WI38 (cell line): Measurements from ENCODE around the gene CACNA2D2.

Experiments
- H3K4me3 ChIP-seq: 2 replicates; pipeline ENCODE4 v1.5.1; 2011; ENCODE audit warnings: low read depth, mild to moderate bottlenecking, control low read depth, low read length
- CTCF ChIP-seq: IDR thresholded peaks from 2 replicates; pipeline ENCODE4 v1.5.1; 2012; ENCODE audit warnings: low read depth, mild to moderate bottlenecking, control low read depth, low read length

CACNA2D2 gene

DNA sequence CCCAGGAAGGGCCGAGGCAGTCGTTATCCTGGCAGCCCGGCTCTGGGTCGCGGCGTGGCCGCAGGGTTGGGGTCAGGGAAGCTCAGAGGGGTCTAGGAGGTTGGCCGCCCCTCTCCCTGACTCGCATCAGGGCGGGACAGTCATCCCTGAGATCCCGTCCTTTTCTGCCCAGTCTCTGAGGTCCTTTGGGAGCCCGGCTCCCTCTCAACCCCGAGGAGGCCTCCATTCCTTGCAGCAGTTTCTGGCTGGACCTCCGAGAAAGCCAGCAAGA is 181.4 kb downstream of the CACNA2D2 start:
- peak overlapping the region; percentile 73 for H3K4me3 ChIP-seq
- no peak for TF ChIP-seq CTCF

- peak overlapping the region; percentile 73 for H3K4me3 ChIP-seq
- TF ChIP-seq CTCF: peak; percentile 44
These were observed 181.9 kb downstream of the CACNA2D2 start for GRCh38 chr3:50321336-50322114.

DNA sequence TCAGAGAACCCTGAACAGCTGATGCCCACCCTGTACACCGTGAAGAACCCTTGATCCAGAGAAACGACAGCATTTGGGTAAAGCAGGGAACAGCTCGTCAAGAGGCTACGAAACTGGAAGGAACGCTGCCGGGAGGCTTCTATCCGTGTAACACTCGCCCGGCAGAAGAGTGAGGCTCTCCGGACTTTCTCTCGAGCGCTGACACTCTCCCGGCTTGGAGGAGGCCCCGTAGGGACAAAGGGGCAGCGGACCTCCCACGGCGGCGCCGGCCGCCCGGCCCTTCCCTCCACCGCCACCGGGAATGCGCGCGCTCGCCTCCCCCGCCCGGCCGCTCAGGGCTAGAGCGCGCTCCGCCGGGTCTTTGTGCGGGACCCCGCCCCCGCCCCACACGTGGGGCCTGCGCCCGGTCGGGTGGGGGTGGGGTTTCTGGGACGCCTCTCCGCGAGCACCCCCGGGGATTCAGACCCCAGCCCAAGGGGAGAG is 182.5 kb downstream of the CACNA2D2 start:
- no peak for TF ChIP-seq CTCF
- peak overlapping the region; percentile 73 for H3K4me3 ChIP-seq

DNA sequence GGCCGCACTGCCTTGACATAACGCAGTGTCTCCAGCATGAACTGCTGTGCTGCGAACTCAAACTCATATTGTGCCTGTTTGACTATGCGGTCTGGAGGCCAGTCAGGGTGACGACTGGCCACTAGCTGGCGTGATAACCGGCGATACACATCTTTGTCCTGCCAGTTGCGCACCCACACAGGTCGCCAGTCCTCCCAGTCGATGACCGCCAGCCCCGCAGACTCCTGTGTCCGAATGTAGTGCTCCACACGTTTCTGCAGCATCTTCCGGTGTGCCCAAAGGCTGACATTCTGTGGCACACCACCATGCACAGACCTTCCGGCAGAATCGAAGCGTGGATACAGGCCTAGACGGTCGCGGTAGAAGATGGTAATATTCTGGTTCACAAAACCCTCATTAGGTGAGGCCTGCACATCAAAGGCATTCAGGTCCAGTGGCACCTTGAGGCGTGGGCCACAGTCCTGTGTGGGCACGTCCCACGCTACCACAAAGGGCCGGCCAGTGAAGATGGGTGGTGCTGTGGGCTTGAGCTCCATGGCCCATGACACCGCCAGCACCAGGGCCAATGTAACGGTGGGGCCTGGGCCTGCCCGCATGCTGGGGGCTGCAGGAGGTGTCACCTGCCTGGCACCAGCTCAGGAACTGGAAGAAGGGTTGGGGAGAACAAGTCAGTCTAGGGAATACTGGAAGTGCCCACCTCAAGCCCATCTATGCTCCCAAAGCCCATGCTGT is 183.4 kb downstream of the CACNA2D2 start:
- H3K4me3 ChIP-seq: peak overlapping the region; percentile 73
- TF ChIP-seq CTCF: no peak

DNA sequence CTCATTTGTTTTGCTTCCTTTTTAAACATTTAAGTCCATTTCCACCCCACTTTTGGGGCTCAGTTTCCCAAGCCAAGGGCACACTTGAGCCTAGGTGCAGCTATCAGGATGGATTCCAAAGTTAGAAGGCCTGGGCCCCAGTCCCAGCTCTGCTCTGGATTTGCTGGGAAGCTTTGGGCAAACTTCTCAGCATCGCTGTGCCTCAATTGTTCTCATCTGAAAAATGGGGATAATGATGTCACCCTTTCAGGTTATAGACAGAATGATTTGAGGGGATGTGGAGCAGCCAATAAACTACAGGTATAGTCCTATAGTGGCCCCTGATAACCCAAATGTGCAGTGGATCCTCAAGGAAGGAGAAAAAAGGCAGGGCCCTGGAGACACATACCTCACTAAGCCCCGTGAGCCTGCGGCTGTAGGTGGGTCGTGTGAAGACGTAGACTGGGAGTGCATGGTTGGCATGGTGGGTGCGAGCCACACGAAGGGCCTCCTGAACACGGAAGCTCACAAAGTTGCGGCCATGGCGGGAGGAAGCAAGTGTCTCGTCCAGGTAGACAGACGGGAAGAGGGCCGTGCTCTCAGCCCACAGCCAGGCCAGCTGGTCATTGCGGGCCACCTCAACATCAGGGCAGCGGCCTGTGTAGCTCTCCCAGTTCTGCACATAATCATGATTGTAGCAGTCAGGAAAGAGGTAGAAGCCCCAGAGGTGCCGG is 184.1 kb downstream of the CACNA2D2 start:
- no peak for TF ChIP-seq CTCF
- H3K4me3 ChIP-seq: no peak overlapping the region

- no peak overlapping the region for H3K4me3 ChIP-seq
- TF ChIP-seq CTCF: no peak
These were observed 184.8 kb downstream of the CACNA2D2 start for GRCh38 chr3:50318615-50319014.

- no peak overlapping the region for H3K4me3 ChIP-seq
- TF ChIP-seq CTCF: no peak
These were observed 185.3 kb downstream of the CACNA2D2 start for GRCh38 chr3:50318163-50318562.
